Stimulated activated CD4-positive, alpha-beta T cell treated with anti-CD3 and anti-CD28 coated beads, Interleukin-15, amount 100 ng/mL, for 48 hours (primary cell): Measurements from ENCODE around the gene PAPPA2.

ENCODE experiments used
- DNase-seq, 2 donors: peaks; one replicate each; pipeline ENCODE4 v3.0.0-alpha.2; 2020; ENCODE audit warnings: low read depth in 2 of 2

Gene PAPPA2

GRCh38 chr1:176854758-176855745, 392.1 kb downstream of the PAPPA2 start:
- DNase-seq, result no peak

- DNase-seq, result no peak
Observed at GRCh38 chr1:176857632-176858031, 394.7 kb downstream of the PAPPA2 start.

DNA sequence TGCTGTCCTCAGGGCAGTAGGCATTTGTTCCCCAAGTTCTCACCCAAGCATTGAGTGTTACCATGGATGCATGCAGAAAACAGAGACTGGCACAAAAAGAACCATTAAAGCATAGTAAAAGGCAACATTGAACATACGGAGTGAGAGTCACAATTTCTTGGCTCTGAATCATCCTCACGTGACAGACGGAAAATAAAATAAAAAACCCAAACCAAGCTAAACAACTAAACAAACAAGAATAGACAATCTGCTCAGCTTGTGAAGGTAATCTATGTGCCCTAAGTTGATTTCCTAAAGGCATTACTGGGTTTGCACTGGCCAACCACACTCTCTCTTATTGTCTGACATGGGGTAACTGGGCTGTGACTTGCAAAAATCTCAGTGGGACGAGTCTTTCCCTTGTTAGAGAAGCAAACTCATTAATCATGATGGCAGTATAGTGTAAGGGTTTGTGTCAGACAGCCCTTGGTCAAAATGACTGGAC, 395.5 kb downstream of the PAPPA2 start:
- DNase-seq, result no peak

DNA sequence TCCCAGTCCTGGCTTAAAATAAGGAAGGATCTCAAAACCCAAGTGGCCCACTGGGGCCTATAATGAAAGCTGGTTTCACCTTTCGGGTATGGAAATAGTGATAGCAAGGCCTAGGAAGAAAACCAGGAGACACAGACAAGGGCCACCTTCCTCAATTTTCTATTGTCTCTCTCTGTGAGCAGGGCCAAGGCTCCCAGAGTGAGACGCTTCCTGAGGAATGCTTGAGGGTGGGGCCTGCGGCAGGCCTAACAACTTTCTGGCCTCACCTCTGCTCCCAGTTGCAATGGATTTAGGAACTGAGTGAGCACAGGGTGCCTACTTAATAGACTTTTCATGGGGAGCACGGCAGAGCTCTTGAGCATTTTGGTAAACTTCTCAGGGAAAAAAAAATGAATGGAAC, 400.6 kb downstream of the PAPPA2 start:
- no peak for DNase-seq

DNA sequence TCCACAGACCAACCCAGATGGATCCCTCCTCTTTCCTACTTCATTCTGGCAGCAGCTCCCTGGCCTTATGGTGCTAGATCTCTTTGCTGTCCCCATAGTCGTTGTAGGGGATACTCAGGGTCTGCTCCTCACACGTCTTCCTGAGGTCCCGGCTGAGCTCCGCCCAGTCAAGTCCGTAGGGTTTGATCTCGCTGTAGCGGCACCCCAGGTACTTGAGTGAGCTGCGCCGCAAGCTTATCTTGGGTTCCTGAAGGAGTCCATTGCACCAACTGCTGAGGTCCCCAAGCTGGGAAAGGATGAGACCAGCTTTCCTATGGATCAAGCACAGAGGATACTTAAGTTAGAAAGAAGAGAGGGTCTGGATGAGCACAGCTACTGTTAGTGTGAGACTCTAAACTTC, 401.2 kb downstream of the PAPPA2 start:
- no peak for DNase-seq

DNA sequence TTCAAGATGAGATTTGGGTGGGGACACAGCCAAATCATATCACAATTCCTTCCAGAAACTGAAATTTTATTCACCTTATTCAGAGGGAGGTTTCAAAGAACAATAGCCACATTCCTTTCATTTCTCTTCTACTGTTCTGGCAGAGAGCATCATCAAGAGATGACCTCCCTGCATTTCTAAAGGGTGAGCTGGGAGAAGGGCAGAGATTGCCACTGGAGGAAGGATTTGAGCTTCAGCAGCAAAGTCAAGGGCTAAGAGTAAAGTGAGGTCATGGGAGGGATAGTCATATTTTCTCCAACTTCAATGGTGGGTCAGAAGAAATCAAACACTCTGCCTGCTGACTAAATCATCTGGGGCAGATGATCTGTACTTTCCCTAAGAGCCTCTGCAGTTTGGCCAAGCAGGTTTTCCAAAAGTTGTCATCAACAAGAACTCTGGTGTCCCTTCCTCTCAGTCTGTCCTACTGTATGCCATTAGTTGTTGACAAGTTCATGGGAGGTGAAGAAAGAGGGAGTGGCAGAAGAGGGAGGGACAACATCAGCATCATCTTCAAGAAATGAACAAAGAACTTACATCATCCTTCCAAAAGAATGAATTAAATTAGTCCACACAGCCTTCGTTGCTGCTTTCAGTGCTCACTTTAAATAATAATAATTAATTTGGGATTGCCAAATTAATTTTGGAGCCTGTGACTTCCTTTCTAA, 403.2 kb downstream of the PAPPA2 start:
- no peak for DNase-seq

- DNase-seq, result no peak
Observed at GRCh38 chr1:176869577-176869976, 406.6 kb downstream of the PAPPA2 start.

GRCh38 chr1:176876966-176877515, 414.1 kb downstream of the PAPPA2 start:
- DNase-seq, result no peak

GRCh38 chr1:176877557-176877956, 414.6 kb downstream of the PAPPA2 start:
- no peak for DNase-seq

DNA sequence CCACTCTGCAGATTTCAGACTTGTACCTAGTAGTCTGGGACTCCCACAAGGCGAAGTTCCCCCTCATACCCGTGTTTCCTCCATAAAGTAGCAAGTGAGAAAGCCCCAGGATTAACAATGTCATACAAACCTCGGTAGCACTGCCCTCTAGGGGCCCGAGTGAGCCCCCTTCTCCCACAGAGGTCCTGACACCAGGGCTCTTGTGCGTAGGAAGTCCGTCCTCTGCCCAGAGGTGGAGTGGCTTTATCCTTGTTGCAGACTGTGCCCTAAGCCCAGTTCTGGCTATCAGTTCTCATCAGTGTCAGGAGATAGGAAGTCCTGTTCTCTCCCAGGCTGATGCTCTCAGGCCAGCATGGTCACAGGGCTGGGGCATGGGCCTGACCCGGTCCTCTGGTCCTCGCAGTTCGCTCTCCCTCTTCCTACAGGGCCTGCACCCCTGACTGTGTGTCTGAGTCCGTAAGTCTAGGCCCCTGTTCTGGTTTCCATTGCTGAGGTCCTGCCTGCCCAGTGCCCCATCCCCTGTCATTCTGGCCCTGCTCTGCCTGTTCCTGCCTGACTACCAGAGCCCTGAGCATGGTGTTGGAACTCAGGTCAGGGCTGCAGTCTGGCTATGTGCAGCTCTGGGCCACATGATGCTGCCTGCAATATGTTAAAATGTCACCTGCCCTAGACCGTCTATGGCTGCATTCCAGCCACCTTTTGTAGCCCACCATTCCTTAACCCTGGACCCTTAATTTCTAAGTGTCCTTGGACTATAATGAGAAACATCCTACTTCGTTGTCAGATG, 416.0 kb downstream of the PAPPA2 start:
- no peak for DNase-seq

GRCh38 chr1:176879784-176880620, 417.0 kb downstream of the PAPPA2 start:
- DNase-seq, result no peak

- peak in 1 of 2 donors; percentile 33 for DNase-seq
Observed at GRCh38 chr1:176880955-176881595, 418.1 kb downstream of the PAPPA2 start.

DNA sequence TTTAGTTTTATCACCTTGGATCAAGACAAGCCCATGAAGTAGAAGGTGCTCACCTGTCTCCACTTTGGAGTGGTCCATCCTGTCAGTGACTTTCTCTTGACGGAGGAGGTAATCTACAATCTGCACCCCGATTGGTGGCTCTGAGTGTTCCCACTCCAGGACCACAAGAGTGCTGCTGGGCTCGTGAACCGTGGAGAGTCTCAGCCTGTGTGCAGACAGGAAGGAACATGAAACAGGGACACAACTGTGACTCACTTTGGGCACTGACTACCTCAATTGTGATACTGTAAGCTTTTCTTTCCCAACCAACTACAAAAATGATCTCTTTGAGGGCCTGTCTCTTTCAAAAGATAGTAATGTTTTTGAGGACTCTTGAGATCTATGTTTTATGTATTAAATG, 421.3 kb downstream of the PAPPA2 start:
- DNase-seq, result no peak

DNA sequence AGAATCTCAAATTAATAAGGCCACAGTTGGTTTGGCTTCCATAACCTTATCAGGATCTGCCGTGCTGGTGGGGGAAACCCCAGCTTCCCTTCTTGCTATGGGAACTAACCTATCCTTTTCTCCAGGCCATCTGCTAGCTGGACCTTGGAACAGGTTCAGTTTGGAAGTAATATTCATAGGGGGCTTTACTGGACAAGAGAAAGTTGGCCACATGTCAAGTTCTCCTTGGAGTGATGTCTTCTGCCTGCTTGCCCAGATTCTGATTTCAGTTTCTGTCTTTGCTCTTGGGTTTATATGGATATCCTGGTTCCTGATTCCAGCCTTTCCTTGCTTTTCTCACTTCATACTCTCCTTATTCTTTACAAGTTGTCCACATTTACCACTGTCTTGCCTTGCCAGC, 421.9 kb downstream of the PAPPA2 start:
- DNase-seq, result no peak

DNA sequence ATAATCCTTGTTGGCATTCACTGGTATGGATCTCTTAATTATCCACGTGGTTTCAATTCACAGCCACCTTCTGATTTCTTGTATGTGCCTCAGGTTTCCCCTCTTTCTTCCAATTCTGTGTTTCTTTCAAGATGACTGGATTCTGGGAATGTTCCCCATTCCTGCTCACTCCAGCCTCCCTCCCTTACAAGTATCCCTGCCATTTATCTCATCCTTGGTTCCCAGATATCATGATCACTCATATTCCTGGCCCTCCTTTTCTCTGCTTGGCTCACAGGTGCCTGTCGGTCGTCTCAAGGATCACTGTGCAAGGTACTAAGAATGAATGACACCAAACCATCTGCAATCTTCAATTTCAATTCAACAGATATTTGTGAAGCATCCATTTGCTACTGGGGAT, 422.4 kb downstream of the PAPPA2 start:
- no peak for DNase-seq

DNA sequence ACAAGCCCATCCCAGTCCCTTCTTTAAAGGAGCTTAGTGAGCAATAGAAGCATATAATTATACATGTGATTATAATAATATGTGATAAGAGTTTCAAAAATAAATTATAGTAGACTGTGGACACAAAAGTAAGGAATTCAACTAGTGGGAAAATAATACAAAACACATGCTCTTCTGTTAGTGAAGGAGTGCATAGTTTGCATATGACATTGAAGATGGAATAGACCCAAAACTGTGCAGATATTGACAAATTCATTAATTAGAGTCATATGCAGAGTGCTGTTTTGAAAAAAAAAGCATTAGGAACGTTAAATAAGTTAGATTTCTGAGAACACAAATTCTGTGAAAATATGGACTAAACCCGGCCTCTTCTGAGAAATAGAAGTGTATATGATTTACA, 422.8 kb downstream of the PAPPA2 start:
- DNase-seq, result no peak

GRCh38 chr1:176888471-176889032, 425.6 kb downstream of the PAPPA2 start:
- no peak for DNase-seq

- no peak for DNase-seq
Observed at GRCh38 chr1:176893625-176894352, 430.8 kb downstream of the PAPPA2 start.

DNA sequence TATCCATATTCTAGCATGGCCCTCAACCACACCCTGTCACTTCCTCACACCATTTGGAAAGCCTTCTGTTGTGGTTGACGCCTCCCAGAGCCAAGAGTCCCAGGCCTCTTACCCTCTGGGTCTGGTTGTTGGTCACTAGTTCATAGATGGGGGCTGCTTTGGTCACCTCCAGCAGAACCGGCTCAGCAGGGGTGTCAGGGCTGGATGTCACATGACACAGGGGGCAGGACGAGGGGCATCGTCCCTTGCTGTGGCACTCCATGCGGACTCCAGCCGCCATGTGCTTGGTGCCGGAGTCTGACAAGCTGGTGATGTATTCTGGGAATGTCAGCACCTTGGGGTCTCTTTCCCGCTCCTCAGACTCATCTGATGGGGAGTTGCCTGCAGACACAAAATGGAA, 431.5 kb downstream of the PAPPA2 start:
- DNase-seq, result no peak
